ENCODE data around the gene MSL2. TPM values are rescaled to one million over a fixed set of nuclear protein-coding genes. Genes with fewer than 3 reads are reported as not detected.

MSL2 gene
- total and polyA plus RNA-seq, 2 of the 4 experiments (the other 2 are of a cell fraction) = 7.1 to 13.6 TPM

- H4K20me1 ChIP-seq (ENCODE audit: insufficient read depth, low read length) = peaks cover 98% of the 10 kb centered on the region
- intact Hi-C loops (cut with micrococcal nuclease) = no loop called here
- POLR2A ChIA-PET (ENCODE audit: unreplicated experiment) = no interaction called here
Observed at GRCh38 chr3:136177876-136178275, 18.3 kb downstream of the MSL2 start.

More at GRCh38 chr3:136177876-136178275, 18.3 kb downstream of the MSL2 start:
- no peak overlapping the region for H4K91ac ChIP-seq (ENCODE audit: insufficient read depth, low read depth, low read length)
- DNase-seq = no peak
- H3K4me1 ChIP-seq (ENCODE audit: control insufficient read depth, insufficient read depth, low read length) = peaks cover 4% of the 10 kb centered on the region
- CTCF ChIA-PET = no interaction called here
- H2BK20ac ChIP-seq (ENCODE audit: low read depth, low read length) = no peak overlapping the region
- TF ChIP-seq MAZ (IDR thresholded peaks at IDR 0.05; ENCODE audit: borderline replicate concordance, low read depth, low read length) = no peak
- TF ChIP-seq SMC3 (IDR thresholded peaks at IDR 0.05; ENCODE audit: low read depth, low read length) = no peak
- no peak for TF ChIP-seq CEBPB (IDR thresholded peaks at IDR 0.05; ENCODE audit: low read depth, low read length)
- no peak for TF ChIP-seq MXI1 (IDR thresholded peaks at IDR 0.05; ENCODE audit: borderline replicate concordance, low read depth, low read length)
- TF ChIP-seq FOS (IDR thresholded peaks at IDR 0.05; ENCODE audit: low read depth, low read length) = no peak
- no peak for TF ChIP-seq CHD1 (IDR thresholded peaks at IDR 0.05; ENCODE audit: low read depth, low read length)
- no peak for TF ChIP-seq MAFK (IDR thresholded peaks at IDR 0.05; ENCODE audit: low read depth, low read length)
- no peak for TF ChIP-seq POLR2A (IDR thresholded peaks at IDR 0.05; ENCODE audit: low read depth, low read length)
- TF ChIP-seq RCOR1 (IDR thresholded peaks at IDR 0.05; ENCODE audit: insufficient replicate concordance, low read length) = no peak
- no peak for TF ChIP-seq RFX5 (IDR thresholded peaks at IDR 0.05; ENCODE audit: low read depth, low read length)
- TF ChIP-seq BHLHE40 (IDR thresholded peaks at IDR 0.05; ENCODE audit: low read depth, low read length) = no peak
- TF ChIP-seq, protein P1, sequence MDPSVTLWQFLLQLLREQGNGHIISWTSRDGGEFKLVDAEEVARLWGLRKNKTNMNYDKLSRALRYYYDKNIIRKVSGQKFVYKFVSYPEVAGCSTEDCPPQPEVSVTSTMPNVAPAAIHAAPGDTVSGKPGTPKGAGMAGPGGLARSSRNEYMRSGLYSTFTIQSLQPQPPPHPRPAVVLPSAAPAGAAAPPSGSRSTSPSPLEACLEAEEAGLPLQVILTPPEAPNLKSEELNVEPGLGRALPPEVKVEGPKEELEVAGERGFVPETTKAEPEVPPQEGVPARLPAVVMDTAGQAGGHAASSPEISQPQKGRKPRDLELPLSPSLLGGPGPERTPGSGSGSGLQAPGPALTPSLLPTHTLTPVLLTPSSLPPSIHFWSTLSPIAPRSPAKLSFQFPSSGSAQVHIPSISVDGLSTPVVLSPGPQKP (IDR thresholded peaks at IDR 0.05; ENCODE audit: borderline replicate concordance, low read depth, low read length) = no peak
- TF ChIP-seq RAD21 (IDR thresholded peaks at IDR 0.05; ENCODE audit: low read length) = no peak
- no peak overlapping the region for H3K9ac ChIP-seq (ENCODE audit: low read depth, low read length)
- H4K5ac ChIP-seq (ENCODE audit: low read depth, low read length) = no peak overlapping the region
- H3K9me1 ChIP-seq (ENCODE audit: insufficient read depth, low read length) = peaks cover 9% of the 10 kb centered on the region; the same call in 1 of the 2 replicates
- H2BK5ac ChIP-seq (ENCODE audit: low read depth, low read length, poor library complexity, severe bottlenecking) = no peak overlapping the region
- H3K79me1 ChIP-seq (ENCODE audit: low read depth in 1 of 2, low read length in 2 of 2) = peaks cover 0 to 45% of the 10 kb centered on the region in 2 experiments; a peak in 2 of 4 replicates
- H3K27ac ChIP-seq (ENCODE audit: insufficient read depth, low read length) = no peak overlapping the region
- in situ Hi-C loops (cut with MboI; ENCODE audit: low sequenced_read_pairs) (no loop called here), dilution Hi-C loops (cut with HindIII; ENCODE audit: low sequenced_read_pairs, unreplicated experiment) (no loop called here)
- no peak overlapping the region for H3K14ac ChIP-seq (replicated peaks; ENCODE audit: low read depth, low read length)
- H3K4me2 ChIP-seq (ENCODE audit: low read depth, low read length) = no peak overlapping the region
- no CpG with 5 or more reads among the region's 4 CpGs for WGBS, 2 experiments (ENCODE audit: extremely low coverage in 2 of 2, insufficient read length in 1 of 2)
- H3K27me3 ChIP-seq (ENCODE audit: control insufficient read depth, insufficient read depth, low read length) = no peaks in the 10 kb centered on the region
- no peaks in the 10 kb centered on the region for H3K36me3 ChIP-seq (ENCODE audit: control insufficient read depth, insufficient read depth, low read length)
- no peak for ATAC-seq (ENCODE audit: low read depth)
- H3K9me3 ChIP-seq (ENCODE audit: control insufficient read depth, insufficient read depth, low read length) = no peaks in the 10 kb centered on the region
- no peak overlapping the region for H2AFZ ChIP-seq (replicated peaks; ENCODE audit: low read length, poor library complexity)
- no TSS peak for BruUV-seq (replicated peaks)
- no peak overlapping the region for H3K4ac ChIP-seq (ENCODE audit: low read depth, low read length)
- no peak overlapping the region for H3K4me3 ChIP-seq (ENCODE audit: insufficient read depth, low read depth, low read length)
- H3K23ac ChIP-seq (ENCODE audit: low read depth, low read length) = no peak overlapping the region
- no peak overlapping the region for H2AK5ac ChIP-seq (ENCODE audit: low read depth, low read length)
- H3K56ac ChIP-seq (ENCODE audit: extremely low read depth, insufficient read depth, low read length) = no peak overlapping the region
- H3K18ac ChIP-seq (ENCODE audit: low read depth, low read length) = no peak overlapping the region
- no peak overlapping the region for H4K8ac ChIP-seq (ENCODE audit: low read depth in 2 of 2, low read length in 2 of 2)
- no peak overlapping the region for H2AK9ac ChIP-seq (replicated peaks; ENCODE audit: low read depth, low read length, poor library complexity)
- no peak overlapping the region for H2BK120ac ChIP-seq (ENCODE audit: low read depth, low read length)
- no peak overlapping the region for H2BK15ac ChIP-seq (ENCODE audit: low read depth, low read length)

Measured in IMR-90 (cell line).